HG03108 (cell line): ENCODE results near the gene CNPY1.
"Not testable (repeated sequence)": the region's sequence is repeated elsewhere in the genome, so short reads cannot be mapped to it uniquely, and the experiment has no call there.

ENCODE experiments used
- ATAC-seq: cut with Tn5 transposase; IDR thresholded peaks from one replicate; pipeline ENCODE4 v1.9.1; 2021; ENCODE audit warnings: moderate library complexity; ENCODE audit not compliant: unreplicated experiment

Gene CNPY1

GRCh38 chr7:155546449-155546848 lies at the start of gene CNPY1:
Gene CNPY1 (minus strand): TSS chr7:155546559. CDS start chr7:155545929, 630 bp downstream.
- not testable (repeated sequence) for ATAC-seq

DNA sequence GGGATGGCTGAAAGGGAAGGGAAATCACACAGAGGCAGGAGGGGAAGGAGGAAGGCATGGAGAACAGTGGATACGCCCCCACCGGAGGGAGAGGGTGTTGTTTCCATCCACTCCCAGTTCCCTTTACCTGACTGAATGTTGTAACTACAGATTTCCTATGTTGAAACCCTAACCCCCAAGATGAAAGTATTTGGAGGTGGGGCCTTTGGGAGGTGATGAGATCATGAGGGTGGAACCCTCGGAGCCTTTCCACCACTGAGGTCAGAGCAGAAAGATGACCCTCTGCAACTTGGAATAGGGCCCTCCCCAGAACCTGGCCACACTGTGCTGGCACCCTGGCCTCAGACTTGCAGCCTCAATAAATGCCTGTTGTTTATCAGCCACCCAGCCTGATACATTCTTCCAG lies 48.6 kb upstream of the CNPY1 start:
- ATAC-seq, result no peak

GRCh38 chr7:155594163-155594732 lies 47.9 kb upstream of the CNPY1 start:
- no peak for ATAC-seq

DNA sequence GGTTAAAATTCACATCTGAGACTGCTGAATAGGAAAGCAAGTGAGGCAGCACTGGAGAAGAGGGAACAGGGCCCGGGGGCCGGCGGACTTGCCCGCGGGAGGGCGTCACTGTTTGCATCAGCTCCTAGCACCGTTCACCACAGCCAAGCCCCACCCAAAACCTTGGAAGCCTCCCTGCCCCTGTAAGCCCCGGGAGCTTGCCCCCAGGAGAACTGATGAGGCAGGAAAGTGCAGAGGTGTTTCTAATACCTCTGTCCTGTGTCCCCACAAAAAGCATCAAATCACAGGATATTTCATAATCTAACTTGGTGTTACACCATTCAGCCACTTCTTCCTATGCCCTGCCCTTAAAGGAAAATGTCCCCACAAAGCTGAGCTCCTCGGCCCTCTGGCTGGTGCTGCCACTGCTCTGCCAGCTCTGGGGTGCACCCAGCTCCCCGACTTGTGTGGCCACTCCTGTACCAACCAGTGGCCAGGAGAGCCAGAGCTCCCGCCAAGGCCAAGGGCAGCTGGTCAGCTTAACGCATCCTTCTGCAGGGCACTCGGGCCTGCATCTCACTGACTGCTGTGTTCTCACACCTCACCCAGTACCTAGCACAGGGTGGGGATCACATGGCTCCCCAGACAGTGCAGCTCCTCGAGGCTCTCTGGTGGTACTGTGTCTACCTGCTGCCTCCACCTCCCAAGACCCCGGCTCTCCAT lies 47.3 kb upstream of the CNPY1 start:
- ATAC-seq, result no peak

DNA sequence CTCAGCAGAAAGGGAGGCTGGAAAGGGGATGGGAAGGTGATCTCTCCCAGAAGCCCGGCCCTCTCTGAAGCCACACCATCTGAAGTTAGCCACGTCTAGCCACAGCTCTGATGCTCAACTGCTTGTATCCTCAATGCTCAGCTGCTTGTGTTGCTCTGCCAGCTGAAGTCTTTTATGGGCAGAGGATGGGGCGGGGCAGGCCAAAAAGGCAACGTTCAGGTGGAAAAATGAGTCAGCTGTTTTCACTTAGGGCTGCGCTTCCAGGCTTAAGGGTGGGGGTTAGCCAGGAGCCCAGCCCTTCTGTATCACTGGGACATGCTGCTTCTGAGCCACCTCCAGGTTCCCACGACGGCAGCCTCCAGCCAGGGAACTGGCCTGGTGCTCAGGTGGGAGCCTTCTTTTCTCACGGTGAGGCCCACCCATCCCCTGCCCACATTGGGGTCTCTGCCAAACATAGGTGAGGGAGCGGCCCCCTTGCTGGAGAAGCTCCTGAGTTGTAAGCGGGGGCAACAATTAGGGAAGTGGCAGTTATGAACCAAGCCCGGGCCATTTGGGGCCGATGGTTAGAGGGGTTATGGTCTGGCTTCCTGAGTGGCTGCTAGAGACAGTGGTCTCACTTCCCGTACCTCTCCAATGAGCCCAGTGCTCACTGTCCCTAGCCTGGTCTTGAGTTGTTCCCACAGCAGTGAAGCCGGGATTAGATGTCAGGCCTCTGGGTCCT lies 44.9 kb upstream of the CNPY1 start:
- ATAC-seq, result no peak

GRCh38 chr7:155590215-155591018 lies 44.1 kb upstream of the CNPY1 start:
- no peak for ATAC-seq

DNA sequence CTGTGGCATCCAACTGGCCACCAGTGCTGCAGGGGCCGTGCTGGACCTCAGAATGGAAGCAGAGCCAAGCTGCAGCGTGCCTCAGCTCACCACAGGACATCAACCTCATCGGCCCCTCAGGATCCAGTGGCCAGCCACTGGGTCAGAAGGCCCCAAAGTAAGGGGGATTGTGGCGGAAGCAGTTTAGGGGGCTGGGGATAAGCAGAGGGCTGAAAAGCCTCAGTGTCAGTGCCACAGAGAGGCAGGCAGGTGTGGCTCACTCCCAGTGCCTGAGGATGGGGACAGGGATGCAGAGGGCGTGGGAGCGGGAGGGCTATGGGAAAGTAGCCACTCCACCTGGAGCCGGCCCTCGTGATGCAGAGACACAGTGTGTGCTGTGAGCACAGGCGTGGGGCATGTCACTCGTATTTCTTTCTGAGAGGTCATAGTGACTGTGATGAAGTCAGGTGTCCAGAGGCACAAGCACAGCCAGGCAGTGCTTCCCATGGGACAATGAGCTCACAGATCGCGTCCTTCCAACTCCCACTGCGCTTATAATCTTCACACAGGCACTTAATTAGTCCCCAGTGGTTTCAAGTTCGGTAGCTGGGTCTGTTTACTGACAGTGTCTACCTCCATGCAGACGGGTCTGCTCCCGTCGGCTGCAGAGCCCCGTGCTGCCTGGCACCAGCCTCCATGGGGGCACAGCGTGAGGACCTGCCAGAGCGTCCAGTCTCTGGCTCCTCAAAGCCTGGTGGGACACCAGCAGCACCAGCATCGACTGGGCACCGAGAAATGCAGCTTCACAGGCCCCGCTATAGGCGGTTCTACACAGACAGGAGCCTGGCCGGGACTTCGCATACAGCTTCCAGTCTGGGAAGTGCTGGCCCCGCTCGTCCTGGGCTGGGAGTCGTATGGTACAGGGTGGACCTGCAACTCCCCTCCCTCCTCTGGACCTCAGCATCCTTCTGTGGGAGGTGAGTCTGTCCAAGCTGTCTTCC lies 42.9 kb upstream of the CNPY1 start:
- no peak for ATAC-seq

GRCh38 chr7:155588468-155588998 lies 42.2 kb upstream of the CNPY1 start:
- no peak for ATAC-seq

GRCh38 chr7:155587486-155587885 lies 41.1 kb upstream of the CNPY1 start:
- no peak for ATAC-seq

- ATAC-seq, result no peak
These were observed 40.6 kb upstream of the CNPY1 start for GRCh38 chr7:155586843-155587440.

DNA sequence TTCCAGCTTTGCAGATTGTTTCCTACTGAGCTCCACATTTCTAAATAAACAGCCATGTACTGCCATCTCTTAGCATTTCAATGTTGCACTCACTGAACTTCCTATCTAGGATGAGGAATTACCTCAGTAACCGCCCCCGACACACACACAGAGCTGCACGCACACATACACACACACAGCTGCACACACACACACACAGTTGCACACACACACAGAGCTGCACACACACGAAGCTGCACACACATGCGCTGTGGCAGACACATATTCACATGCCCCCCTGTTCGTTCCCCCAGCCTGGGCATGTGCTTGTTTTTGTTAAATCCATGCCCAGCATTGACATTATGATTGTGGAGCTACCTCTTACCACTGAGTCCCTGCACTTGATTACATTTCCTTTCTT lies 39.6 kb upstream of the CNPY1 start:
- no peak for ATAC-seq

DNA sequence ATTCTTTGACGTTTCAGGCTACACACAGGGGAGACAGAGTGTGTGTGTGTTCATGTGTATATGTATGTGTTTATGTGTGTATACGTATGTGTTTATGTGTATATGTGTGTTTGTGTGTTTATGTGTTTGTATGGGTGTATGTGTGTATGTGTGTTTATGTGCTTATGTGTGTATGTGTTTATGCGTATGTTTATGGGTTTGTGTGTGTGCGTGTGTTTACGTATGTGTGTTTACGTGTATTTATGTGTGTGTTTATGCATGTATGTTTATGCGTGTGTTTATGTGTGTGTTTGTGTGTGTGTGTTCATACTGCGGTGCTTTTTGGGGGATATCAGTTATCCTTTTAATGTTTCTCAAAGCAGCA lies 39.2 kb upstream of the CNPY1 start:
- no peak for ATAC-seq

DNA sequence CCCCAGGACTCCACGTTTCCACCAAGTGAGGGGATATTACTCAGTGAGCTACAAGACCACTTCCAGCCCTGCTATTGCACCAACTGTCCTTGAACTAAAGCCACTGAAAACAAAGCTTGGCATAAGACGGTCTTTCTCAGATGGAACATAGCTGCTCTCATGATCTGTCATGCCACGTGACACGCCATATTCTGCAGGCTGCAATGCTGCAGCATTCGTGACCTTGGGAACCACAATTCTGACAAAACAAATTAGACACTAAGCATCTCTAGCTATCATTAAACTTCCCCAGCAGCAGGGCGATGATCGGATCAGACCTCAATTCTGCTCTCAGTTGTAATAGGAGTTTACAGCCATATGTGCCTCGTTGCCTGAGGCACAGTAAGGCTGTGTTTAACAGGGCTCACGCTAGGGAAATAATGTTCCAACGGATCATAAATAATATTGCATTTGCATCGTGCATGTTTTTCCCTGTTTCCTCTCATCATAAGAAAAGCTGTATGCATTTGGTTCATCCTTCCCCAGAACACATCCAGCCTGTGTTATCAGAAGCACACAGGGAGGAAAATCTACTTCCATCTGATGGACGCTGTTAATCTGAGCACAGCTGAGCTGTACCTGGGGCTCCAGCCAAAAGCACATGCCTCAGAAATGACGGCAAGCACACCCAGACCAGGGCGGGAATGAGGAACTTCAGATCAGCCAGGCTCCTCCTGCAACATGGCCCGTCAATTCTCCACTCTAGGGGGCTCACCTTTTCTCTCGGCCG lies 38.6 kb upstream of the CNPY1 start:
- ATAC-seq, result no peak

DNA sequence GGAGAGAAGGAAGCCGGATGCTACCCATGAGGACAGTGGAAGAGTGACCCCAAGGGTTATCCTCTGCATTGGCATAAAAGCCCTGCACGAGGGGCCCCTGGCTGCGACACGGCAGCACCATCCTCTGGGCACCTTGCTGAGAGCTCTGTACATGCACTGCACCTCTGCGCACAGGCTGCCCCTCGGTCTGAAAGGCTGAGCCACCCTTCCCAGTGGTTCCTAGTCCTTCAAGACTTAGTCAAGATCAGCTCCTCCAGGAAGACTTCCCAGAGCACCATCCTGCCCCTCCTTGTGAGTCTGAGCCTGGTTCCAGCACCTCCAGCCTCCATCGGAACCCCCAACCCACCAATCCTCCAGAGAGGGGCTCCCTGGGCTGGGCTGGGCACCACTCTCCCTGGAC lies 37.9 kb upstream of the CNPY1 start:
- no peak for ATAC-seq

DNA sequence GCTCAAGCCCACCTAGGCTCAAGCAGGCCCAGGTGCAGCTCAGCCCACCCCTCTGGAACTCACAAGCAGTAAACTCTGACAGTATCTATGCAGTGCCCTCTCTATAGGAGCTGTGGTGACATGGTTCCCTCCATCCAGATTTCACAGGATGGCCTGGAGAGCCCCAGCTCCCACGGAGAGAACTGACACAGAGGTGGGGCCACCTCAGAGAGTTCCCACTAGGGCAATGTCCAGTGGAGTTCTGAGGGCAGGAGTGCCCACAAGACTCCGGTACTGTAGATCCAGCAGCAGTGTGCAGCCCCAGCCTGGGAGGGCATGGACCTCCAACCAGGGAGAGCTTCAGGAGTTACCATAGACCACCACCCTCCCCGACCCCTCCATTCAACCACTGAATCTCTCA lies 37.3 kb upstream of the CNPY1 start:
- ATAC-seq, result no peak

GRCh38 chr7:155581954-155582353 lies 35.6 kb upstream of the CNPY1 start:
- no peak for ATAC-seq

- no peak for ATAC-seq
These were observed 34.9 kb upstream of the CNPY1 start for GRCh38 chr7:155581107-155581830.

- ATAC-seq, result no peak
These were observed 34.0 kb upstream of the CNPY1 start for GRCh38 chr7:155580367-155580766.
